Smooth muscle cell of the brain vasculature (primary cell): ENCODE measurements around the gene RBMS1.

Experiments
- DNase-seq: peaks from one replicate; pipeline ENCODE4 v3.0.0-alpha.2; 2012; ENCODE audit warnings: low read depth, low spot score

RBMS1 gene

GRCh38 chr2:160223560-160223959 is 270.0 kb downstream of the RBMS1 start:
- no peak for DNase-seq

DNA sequence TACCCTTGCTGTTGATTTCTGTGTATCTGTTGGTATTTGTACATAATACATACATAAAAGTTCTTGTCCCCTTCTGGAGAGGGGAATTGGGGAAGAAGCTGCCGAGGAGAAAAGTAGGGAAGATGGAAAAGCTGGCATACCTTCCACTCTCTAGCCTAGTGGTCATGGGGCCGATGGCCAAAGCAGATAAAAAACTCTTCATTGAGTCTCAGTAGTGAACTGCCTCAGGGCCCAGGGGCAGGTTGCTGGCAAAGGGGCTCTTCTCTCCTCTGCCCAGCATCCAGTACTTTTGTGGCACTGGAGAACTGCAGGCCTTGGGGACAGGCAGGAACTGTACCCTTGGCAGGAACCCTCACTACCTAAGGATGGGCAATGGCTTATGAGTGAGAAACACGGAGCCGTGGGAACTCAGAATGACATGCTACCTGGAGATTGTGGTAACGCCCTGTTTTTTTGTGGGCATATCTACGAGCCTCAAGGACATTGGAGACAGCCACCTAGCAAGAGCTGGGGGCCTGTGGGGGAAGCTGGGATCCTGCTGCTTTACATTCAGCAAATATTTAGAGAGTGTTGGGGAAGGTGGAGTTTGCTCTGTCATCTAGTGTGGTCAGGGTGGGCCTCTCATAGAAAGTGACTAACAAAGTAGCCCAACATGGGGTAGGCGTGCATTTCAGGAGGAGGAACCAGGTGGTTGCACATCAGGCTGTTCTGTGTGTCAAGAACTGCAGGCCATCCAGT is 270.9 kb downstream of the RBMS1 start:
- no peak for DNase-seq
